Liver (tissue), 3 donors: Measurements from ENCODE around the gene LILRA2.

Experiments
- CTCF ChIP-seq: fragments of 150-350 bp; IDR thresholded peaks from 2 replicates; pipeline ENCODE4 v1.5.1; 2017; ENCODE audit warnings: improper control_type of control experiment, low read depth, low read length; ENCODE audit not compliant: missing input control
- EGR1 ChIP-seq, 2 donors: IDR thresholded peaks; 2 replicates each; pipeline ENCODE4 v1.6.1; 2016 to 2018; ENCODE audit warnings: antibody characterized with exemption in 2 of 2, low read depth in 2 of 2
- JUND ChIP-seq, 2 donors: IDR thresholded peaks; 2 replicates each; pipeline ENCODE4 v1.6.1; 2016; ENCODE audit warnings: antibody characterized with exemption in 2 of 2
- NR2F2 ChIP-seq: IDR thresholded peaks from 2 replicates; pipeline ENCODE4 v1.6.1; 2016; ENCODE audit warnings: antibody characterized with exemption
- TAF1 ChIP-seq: conservative IDR thresholded peaks from 2 replicates; pipeline ENCODE4 v1.6.1; 2016; ENCODE audit warnings: antibody characterized with exemption, mild to moderate bottlenecking
- donor health status: healthy.
- donor health status: healthy.

- no peak for TF ChIP-seq CTCF
- no peak for TF ChIP-seq NR2F2
- TF ChIP-seq EGR1 (IDR thresholded peaks at IDR 0.05; ENCODE audit: low read depth in 2 of 2): no peak
- no peak for TF ChIP-seq TAF1
- TF ChIP-seq JUND (IDR thresholded peaks at IDR 0.05): no peak
Measured at GRCh38 chr19:54572696-54573311, 786 bp upstream of the LILRA2 start.
